Midbrain (tissue), 1 donor: ENCODE data around the gene SLC28A2.

Source experiments
- DNase-seq: peaks from one replicate; lab custom pipeline; 2025; lab: John Stamatoyannopoulos, UW

Gene SLC28A2

GRCh38 chr15:45326280-45326679 is 74.2 kb downstream of the SLC28A2 start:
- no peak for DNase-seq

DNA sequence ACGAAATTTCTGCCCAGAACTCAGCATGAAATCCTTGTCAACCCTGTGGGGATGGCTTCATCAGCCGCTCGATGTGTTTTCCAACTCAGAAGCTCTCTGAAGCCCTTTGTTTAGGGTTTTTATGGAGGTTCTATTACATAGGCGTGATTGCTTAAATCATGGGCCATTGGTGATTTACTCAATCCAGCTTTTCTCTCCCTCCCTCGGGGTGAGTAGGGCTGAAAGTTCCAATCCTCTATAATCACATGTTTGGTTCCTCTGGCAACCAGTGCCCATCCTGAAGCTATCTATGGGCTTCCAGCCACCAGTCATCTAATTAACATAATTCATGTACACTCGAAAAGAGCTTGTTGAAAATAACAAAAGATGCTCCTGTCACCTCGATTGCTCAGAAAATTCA is 74.7 kb downstream of the SLC28A2 start:
- DNase-seq = peak; percentile 57
